ENCODE results near the gene SV2C.
"Not testable (repeated sequence)": the region's sequence is repeated elsewhere in the genome, so short reads cannot be mapped to it uniquely, and the experiment has no call there.

Gene SV2C

GRCh38 chr5:76303921-76304320 is 220.7 kb downstream of the SV2C start:
- no peak for DNase-seq (ENCODE audit: low read depth)

- no peak for DNase-seq (ENCODE audit: low read depth)
Measured at GRCh38 chr5:76305269-76305668, 222.1 kb downstream of the SV2C start.

DNA sequence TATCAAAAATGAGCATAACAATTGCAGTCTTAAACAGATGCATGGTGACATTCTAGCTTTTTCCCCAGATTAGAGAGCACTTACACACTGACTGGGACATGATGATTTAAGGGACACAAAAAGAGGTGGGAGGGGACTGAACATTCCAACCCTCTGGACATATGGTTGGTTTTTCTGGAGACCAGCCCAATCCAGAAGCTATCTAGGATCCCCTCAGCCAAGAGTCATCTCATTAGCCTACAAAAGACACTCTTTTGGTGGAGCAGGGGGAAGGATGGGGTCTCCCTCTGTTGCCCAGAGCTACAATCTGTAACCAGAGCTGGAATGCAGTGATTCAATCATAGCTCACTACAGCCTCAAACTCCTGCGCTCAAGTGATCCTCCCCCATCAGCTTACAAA is 222.6 kb downstream of the SV2C start:
- no peak for DNase-seq (ENCODE audit: low read depth)

DNA sequence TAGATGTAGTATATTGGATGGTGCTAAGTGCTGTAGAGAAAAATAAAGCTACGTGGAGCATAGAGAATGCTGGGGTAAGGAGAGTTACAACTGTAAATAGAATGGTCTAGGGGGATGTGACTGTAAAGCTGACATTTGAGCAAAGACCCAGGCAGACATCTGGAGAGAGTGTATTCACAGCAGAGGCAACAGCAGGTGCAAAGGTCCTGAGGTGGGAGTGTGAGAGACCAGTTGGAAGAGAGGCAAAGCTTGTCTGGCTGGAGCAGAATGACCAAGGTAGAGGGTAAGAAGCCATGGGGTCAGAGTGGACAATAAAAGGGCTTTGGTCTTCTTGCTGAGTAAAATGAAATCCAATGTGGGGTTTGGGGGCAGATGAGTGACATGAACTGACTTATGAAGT is 227.0 kb downstream of the SV2C start:
- no peak for DNase-seq (ENCODE audit: low read depth)

DNA sequence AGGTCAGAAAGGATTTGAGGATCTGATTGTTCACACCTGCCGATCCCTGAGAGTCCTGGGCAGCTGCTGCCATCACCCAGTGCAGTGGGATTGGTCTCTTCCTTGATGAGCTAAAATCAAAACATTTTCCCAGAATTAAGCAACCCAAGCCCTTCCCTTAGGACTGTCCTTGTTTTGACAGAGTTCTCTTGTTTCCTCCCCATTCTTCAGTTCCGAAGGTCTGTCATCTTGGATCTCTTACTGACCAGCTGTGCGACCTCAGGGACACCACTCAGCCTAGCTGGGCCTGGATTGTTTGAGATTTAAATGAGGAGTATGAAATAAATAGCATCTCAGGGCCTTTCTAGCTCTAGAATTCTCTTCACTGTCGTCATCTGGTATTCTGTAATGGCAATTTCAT is 229.6 kb downstream of the SV2C start:
- DNase-seq (ENCODE audit: low read depth): no peak

DNA sequence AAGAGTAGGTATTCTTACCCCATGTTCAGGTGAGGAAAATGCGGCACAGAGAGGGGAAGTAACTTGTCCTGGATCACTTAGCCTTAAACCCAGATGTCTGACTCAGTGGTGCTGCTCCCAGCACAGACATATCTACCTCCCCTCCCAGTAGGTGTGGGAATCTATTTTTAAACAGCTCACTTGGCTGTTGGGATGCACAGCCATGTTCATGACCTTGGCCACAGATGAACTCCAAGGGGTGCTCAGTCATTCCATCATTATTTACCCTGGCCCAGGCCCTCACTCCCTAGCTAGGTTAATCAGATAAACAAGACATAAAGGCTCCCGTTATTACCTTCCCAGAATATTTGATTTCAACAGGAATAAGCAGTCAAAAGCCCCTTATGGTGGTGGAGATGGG is 231.5 kb downstream of the SV2C start:
- no peak for DNase-seq (ENCODE audit: low read depth)

- no peak for DNase-seq (ENCODE audit: low read depth)
Measured at GRCh38 chr5:76319673-76320072, 236.5 kb downstream of the SV2C start.

GRCh38 chr5:76323494-76323893 is 240.3 kb downstream of the SV2C start:
- DNase-seq (ENCODE audit: low read depth): not testable (repeated sequence)

DNA sequence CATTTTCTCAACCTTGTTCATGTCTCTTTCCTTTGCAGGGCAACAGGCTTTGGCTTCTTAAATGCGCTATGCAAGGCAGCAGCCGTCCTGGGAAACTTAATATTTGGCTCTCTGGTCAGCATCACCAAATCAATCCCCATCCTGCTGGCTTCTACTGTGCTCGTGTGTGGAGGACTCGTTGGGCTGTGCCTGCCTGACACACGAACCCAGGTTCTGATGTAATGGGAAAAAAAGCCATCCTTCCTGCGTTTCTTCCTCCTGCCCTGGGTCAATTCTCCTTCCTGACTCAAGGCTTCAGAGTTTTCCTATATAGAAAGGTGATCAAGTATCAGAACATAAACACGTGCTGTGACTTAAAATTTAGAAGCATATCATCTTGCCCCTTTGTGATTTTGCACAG is 242.1 kb downstream of the SV2C start:
- no peak for DNase-seq (ENCODE audit: low read depth)

DNA sequence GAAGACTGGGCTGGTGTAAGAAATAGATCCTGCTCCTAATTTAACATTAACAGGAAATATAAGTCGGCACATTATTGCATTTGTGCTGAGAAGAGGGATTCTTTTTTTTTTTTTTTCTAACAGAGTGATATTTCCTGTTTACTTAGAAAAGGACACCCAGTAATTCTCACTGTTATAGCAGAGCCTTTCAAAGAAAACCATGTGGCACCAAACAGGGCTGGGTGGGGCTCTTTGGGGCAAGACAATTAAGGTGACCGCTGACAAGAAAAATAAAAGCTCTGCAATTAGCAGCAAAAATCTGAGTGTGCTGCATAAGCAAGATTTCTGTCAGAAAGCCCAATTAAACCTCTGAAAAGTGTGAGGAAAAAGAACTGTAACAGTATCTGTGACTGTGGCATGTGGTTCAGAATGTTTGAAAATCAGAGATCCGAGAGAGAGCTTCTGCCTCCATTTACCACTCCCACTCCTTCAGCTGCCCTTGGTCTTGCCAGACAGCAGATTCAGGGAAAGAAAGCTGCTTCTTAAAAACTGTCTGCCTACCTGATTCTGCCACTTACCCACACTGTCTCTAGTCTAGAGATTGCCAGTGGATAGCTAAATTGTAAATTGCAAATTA is 242.8 kb downstream of the SV2C start:
- no peak for DNase-seq (ENCODE audit: low read depth)

- no peak for DNase-seq (ENCODE audit: low read depth)
Measured at GRCh38 chr5:76326577-76327302, 243.6 kb downstream of the SV2C start.

DNA sequence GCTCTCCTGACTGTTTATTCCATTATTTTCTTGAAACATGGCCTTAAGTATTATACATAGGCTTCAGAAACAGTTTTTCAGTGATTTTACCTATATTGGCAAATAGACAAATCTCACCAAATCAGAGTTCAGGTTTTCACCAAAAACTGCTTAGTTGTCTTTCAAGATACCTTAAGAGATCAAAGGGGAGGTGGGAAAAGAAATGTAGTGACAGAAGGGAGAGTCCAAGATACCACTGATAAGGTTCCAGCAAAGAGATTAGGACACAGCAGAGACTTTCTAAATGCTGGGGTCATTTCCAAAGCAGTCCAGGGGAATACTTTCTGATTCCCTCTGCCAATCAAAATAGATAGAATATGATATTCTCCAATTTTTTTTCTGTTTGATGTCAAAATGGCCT is 246.2 kb downstream of the SV2C start:
- DNase-seq (ENCODE audit: low read depth): no peak

DNA sequence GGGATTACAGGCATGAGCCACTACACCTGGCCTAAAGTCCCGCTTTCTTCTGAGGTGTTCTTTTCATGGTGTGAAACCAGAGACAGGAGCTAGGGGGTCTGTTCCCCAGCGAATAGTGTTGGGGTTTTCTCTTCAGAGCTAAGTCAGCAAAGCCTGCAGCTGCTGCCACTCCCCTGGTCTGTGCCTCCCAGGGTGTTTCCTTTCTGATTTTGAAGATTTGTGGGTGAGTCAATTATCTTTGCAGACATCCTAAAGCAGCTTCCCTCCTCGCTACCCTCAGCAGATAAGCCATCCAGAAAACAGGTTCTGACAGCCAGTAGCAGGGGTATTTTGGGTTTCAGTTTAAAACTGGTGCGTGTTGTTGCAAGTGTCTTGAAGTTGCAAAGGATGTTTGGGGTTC is 247.9 kb downstream of the SV2C start:
- no peak for DNase-seq (ENCODE audit: low read depth)

DNA sequence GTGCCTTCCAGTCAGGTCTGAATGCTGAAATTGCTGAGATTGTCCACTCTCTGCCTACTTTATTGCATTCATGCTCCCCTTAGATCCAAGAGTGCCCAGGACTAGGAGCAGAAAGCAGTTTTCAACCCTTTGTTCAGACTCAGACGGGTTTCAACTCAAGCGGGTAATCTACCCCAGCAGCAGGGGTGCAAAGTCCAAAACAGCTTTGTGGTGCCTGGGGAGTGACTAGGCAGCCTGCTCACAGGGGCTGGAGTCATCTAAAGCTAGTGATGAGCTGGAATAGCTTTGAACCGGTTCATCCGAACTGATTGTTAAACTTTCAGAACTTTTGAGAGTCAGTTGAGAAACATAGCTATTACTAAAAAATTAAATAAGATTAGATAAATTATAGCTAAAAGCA is 248.9 kb downstream of the SV2C start:
- DNase-seq (ENCODE audit: low read depth): no peak

- DNase-seq (ENCODE audit: low read depth): no peak
Measured at GRCh38 chr5:76332611-76333205, 249.5 kb downstream of the SV2C start.

GRCh38 chr5:76333571-76333970 is 250.4 kb downstream of the SV2C start:
- no peak for DNase-seq (ENCODE audit: low read depth)

- no peak for DNase-seq (ENCODE audit: low read depth)
Measured at GRCh38 chr5:76334574-76334973, 251.4 kb downstream of the SV2C start.

GRCh38 chr5:76335451-76335850 is 252.3 kb downstream of the SV2C start:
- not testable (repeated sequence) for DNase-seq (ENCODE audit: low read depth)

- DNase-seq (ENCODE audit: low read depth): not testable (repeated sequence)
Measured at GRCh38 chr5:76336253-76336809, 253.1 kb downstream of the SV2C start.

- DNase-seq (ENCODE audit: low read depth): no peak
Measured at GRCh38 chr5:76337953-76338451, 254.8 kb downstream of the SV2C start.

DNA sequence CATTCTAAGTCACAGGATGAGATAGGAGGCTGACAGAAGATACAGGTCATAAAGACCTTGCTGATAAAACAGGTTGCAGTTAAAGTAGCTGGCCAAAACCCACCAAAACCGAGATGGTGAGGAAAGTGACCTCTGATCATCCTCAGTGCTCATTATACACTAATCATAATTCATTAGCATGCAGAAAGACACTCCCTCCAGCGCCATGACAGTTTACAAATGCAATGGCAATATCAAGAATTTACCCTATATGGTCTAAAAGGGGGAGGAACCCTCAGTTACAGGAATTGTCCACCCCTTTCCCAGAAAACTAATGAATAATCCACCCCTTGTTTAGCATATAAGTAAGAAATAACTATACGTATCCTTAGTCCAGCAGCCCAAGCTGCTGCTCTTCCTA is 256.7 kb downstream of the SV2C start:
- DNase-seq (ENCODE audit: low read depth): no peak

GRCh38 chr5:76341651-76342334 is 258.6 kb downstream of the SV2C start:
- DNase-seq (ENCODE audit: low read depth): no peak

GRCh38 chr5:76342474-76342873 is 259.3 kb downstream of the SV2C start:
- no peak for DNase-seq (ENCODE audit: low read depth)
